Medulla oblongata (tissue), 1 donor: Measurements from ENCODE around the gene AREG.

Source experiments
- DNase-seq: peaks from one replicate; pipeline ENCODE4 v3.0.0-alpha.2; 2015; ENCODE audit errors: extremely low spot score

AREG gene

GRCh38 chr4:74431113-74431826, 13.7 kb upstream of the AREG start:
- no peak for DNase-seq

DNA sequence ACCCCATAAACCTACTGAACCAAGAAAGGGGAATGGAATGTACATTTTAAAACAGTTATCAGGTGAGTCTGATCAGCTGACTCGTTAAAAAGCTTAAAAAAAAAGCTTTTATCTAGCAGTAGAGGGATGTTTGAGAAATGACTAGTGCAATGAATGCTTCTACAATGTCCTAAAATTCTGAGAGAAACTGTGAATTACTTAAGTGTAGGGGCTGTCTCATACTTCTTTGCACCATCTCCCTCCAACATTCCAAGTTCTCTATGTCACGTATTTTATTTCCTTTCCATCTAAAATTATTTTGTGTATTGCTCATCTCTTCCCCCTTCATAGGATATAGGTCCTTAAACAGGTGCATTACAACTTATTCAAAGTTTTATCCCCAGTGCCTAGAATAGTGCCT, 11.9 kb upstream of the AREG start:
- no peak for DNase-seq

DNA sequence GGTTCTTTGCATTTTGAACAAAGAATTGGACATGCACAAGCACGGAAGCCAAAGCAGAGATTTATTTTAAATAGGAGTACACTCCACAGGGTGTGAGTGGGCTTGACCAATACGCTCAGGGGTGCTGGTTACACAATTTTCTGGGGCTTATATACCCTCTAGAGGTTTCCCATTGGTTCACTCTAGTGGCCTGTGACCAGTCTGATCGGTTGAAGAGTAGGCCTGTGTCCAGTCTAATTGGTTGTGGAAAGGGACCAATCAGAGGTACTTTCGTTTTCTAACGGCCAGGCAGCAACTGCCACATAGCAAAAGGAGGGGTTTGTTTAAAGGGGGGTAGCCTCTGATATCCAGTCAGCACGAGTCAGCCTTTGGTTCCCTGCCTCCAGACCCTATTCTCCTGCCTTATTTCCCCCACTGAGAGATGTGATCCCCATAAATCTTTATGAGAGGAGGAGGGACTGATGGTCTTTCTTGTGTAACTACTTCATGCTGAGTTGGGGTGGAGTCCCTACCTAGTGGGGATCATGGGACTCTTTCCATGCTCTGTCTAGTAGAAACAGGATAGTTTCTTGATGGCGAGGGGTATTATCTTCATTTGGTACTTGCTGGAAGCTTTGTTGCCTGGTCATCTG, 11.3 kb upstream of the AREG start:
- no peak for DNase-seq

DNA sequence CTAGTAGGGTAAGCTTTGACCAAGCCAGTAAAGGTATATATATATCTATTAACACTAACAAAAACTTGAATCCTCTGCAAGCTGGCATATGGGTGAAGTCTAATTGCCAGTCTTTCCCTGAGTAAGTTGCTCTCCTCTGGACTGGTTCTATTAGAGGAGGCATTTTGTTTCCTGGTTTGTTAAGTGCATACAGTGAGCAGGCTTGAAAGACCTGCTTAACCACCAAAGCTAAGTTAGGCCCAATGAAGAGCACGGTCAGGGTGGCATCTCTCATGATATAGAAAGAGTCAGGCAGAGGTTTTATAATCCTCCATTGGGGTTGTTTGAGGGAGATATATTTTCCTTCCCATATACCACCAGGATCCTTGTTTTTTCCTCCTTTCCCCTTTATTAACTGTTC, 9.6 kb upstream of the AREG start:
- no peak for DNase-seq

- DNase-seq, result no peak
Observed at GRCh38 chr4:74437866-74438265, 7.1 kb upstream of the AREG start.

DNA sequence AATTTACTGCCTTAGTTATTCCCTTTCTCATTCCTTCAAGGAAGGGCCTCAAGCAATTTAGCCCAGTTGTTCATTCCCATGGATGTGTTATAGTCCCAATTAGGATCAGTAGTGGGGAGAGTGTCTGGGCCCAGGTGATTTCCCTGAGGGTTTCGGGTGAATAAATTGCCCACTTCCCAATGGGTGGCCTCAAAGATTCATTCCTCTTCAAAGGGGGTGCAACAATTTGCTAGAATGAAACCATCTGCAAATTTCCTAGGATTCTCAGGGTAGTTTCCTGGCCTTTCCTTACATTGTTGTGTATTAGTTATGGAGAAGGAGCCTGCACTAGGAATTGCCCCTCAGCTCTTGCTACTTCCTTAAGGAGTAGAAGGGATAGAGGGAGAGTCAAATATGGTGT, 6.3 kb upstream of the AREG start:
- DNase-seq, result no peak

GRCh38 chr4:74439952-74440351, 5.0 kb upstream of the AREG start:
- no peak for DNase-seq

GRCh38 chr4:74440356-74440755, 4.6 kb upstream of the AREG start:
- DNase-seq, result no peak

- DNase-seq, result no peak
Observed at GRCh38 chr4:74441744-74442143, 3.2 kb upstream of the AREG start.

DNA sequence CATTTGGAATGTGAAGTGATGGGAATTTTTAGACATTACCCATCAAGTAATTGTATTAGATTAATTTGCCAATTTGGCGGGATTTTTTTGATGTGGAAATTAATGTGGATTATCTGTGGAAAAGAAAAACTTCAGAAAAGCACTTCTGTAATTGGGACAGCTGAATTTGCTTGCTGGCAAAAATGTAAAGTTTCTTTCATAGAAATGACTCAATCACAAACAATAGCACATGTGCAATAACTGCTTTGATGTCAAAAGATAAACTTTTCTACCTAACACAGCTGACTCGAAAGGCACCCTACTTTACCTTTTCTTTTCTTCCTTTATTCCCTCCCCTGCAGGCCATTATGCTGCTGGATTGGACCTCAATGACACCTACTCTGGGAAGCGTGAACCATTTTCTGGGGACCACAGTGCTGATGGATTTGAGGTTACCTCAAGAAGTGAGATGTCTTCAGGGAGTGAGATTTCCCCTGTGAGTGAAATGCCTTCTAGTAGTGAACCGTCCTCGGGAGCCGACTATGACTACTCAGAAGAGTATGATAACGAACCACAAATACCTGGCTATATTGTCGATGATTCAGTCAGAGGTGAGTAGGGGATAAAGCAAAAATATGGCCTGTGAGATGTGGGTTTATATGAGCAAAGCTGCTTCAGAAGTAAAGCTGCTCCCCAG, 1.4 kb downstream of the AREG start:
- no peak for DNase-seq

GRCh38 chr4:74446896-74447295, 2.0 kb downstream of the AREG start:
- DNase-seq, result no peak

GRCh38 chr4:74447636-74448233, 2.8 kb downstream of the AREG start:
- DNase-seq, result no peak

DNA sequence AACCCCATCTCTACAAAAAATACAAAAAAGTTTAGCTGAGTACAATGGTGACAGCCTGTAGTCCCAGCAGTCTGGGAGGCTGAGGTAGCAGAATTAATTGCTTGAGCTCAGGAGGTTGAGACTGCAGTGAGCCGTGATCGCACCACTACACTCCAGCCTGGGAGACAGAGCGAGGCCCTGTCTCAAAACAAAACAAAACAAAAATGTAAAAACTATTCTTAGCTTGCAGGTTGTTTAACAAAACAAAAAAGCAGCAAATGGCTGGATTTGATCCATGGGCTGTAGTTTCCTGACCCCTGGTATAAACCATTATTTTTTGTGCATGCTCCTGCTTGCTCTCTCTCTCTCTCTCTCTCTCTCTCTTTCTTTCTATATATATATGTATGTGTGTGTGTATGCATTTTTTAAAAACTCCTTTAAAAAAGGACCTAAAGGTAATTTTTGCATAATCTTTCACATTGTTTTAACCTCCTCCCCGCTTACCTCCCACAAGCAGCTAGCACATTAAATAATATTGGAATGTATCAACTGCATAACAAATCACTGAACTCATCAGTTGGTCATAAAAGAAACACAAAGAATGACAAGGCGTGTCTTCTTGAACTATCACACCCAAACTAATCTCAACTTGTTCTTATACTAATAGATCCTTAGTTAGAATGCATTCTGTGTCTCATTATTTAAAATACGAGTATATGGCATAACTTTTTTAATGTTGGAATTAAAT, 4.8 kb downstream of the AREG start:
- no peak for DNase-seq

GRCh38 chr4:74450298-74450683, 5.4 kb downstream of the AREG start:
- DNase-seq, result no peak

- DNase-seq, result no peak
Observed at GRCh38 chr4:74451214-74451661, 6.3 kb downstream of the AREG start.

GRCh38 chr4:74453037-74453635, 8.2 kb downstream of the AREG start:
- DNase-seq, result no peak

DNA sequence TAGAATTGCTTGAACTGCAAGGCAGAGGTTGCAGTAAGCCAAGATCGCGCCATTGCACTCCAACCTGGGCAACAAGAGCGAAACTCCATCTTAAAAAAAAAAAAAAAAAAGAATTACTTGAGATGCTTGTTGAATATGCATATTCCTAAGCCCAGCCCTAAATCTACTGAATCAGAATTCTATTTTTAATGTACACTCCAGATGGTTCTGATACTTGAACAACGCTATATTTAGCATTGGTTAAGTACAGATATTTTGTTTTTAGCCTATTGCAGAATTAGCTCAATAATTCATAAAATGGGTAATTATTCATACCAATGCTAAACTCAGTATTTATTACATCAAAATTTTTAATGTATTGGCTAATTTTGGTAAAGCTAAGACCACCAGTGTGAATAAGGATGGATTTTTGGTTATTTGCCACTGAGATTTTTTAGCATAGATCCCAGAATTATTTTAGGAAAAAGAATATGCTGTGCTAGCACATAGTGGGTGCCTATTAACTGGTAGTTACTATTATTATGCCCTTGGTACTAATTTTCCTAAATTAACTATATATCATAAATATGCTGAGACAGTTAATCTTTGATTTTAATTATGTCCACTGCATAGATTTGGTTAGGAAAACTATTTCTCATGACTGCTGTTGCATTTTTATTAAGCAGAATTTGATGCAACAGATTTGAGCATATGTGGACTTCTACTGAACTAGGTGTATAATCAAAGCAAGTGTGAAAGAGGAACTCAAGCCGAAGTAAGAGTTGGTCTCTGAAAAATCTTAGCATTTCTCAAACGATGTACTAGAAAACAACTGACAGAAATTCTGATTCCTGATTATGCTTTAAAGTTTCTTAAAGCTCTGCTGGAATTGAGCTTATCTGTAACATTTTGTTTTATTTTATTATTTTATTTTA, 9.2 kb downstream of the AREG start:
- DNase-seq, result no peak

DNA sequence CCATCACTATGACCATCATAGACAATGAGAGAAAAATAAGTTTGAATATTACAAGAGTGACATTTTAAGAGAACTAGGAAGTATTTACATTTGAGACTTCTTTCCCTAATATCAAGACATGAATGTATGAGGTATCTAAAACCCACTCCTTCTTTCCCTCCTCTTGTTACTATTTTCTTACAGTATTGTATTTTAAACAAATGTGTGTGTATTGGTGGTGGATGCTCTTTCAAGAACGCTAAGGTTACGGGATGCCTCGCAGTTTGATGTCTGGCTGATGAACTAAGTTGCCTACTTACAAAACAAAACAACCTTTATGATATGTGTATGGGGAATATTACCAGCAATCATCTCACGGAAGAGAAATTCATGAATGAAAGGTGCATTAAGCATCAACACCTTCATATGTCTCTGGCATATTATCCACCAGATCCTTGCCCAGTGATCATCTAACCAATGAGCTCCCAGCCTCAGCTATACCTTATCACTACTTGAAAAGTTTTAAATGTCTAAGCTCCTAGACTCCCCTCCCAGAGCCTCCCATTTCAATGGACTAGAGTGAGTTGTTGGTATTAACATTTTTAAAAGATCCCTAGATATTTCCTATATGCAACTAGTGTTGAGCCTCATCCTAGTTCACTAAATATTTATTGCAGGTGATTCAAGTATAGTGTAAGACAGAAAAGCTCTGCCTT, 10.6 kb downstream of the AREG start:
- no peak for DNase-seq

DNA sequence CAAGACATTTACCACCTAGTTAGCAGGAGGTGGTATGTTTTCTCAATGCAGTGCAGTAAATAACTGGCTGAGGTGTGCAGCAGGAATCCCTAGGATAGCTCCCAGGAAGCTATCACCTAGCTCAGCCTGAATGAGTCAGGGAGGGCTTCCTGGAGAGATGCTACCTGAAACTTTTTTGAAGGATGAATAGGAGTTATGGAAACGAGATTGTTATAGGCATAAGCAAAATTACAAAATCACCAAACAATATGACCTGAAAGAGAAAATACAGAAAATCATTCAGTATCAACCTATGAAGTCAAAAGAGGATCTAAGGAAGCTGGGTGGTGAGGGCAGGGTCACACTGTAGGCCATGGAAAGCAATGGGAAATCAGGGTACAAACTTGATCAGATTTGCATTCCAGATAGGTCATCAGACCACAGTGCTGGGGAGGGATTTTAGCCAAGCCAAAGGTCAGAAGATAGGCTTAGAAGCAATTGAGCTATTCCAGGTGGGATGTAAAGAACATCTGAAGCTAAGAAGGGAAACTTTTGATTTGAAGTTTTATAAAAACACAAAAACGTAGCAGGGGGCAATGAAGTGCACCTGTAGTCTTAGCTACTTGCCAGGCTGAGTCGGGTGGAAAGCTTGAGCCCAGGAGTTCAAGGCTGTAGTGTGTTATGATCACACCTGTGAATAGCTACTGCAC, 11.3 kb downstream of the AREG start:
- DNase-seq, result no peak
